SK-N-SH (cell line): ENCODE measurements around the gene C20orf141. TPM values are rescaled to one million over a fixed set of nuclear protein-coding genes. Genes with fewer than 3 reads are reported as not detected.

ENCODE experiments used
- CTCF ChIA-PET: fragments of 300-600, 350-600 bp; formaldehyde crosslinking; extraction: SDS; loops from one replicate; lab custom pipeline; 2021; lab: Yijun Ruan, JAX
- POLR2A ChIA-PET: fragments of 350-600 bp; sonication (Branson Sonifier 250); formaldehyde crosslinking; extraction: SDS; loops from one replicate; lab custom pipeline; 2020; ENCODE audit warnings: antibody characterized with exemption, inconsistent platforms; lab: Yijun Ruan, JAX
- DNase-seq: peaks from one replicate; pipeline ENCODE4 v3.0.0; 2012
- H2AFZ ChIP-seq: fragments of 200-600 bp; sonication (generic); 2 replicates; pipeline ENCODE4 v1.8.1; 2016; ENCODE audit warnings: antibody characterized with exemption, mild to moderate bottlenecking, low read depth
- H3F3A ChIP-seq: fragments of 200-600 bp; sonication (generic); replicated peaks from 2 replicates; pipeline ENCODE3; 2016; ENCODE audit warnings: antibody characterized with exemption, mild to moderate bottlenecking; ENCODE audit not compliant: insufficient read depth
- H3K27ac ChIP-seq, 2 experiments: fragments of 200-500 bp in 1 of 2; fragments of 200-600 bp in 1 of 2; sonication (Bioruptor generic) in 1 of 2; sonication (generic), shearing (Covaris generic) in 1 of 2; 2 replicates each; pipeline versions ENCODE4 v1.5.1 to v1.6.1; 2014 to 2016; ENCODE audit warnings: low read depth in 2 of 2, inconsistent platforms in 1 of 2, low read length in 1 of 2, mild to moderate bottlenecking in 1 of 2, mixed read lengths in 1 of 2
- H3K27me3 ChIP-seq: fragments of 200-600 bp; sonication (generic), shearing (Covaris generic); 2 replicates; pipeline ENCODE4 v1.6.1; 2016; ENCODE audit warnings: mixed run types; ENCODE audit not compliant: insufficient read depth
- H3K36me3 ChIP-seq, 2 experiments: fragments of 200-500 bp in 1 of 2; fragments of 200-600 bp in 1 of 2; sonication (Bioruptor generic) in 1 of 2; sonication (generic) in 1 of 2; replicated peaks in 1 of 2; 2 replicates each; pipeline versions ENCODE3 to v1.5.1; 2014 to 2016; ENCODE audit warnings: low read length in 1 of 2, mild to moderate bottlenecking in 1 of 2; ENCODE audit not compliant: insufficient read depth in 2 of 2, control insufficient read depth in 1 of 2
- H3K4me1 ChIP-seq, 2 experiments: fragments of 200-500 bp in 1 of 2; fragments of 200-600 bp in 1 of 2; sonication (Bioruptor generic) in 1 of 2; sonication (generic), shearing (Covaris generic) in 1 of 2; 2 replicates each; pipeline versions ENCODE4 v1.5.1 to v1.6.1; 2014 to 2016; ENCODE audit warnings: low read depth in 1 of 2, low read length in 1 of 2, mixed run types in 1 of 2; ENCODE audit not compliant: insufficient read depth in 2 of 2, control insufficient read depth in 1 of 2
- H3K4me2 ChIP-seq: fragments of 200-600 bp; sonication (generic), shearing (Covaris generic); 2 replicates; pipeline ENCODE4 v1.6.1; 2017; ENCODE audit warnings: mixed run types
- H3K4me3 ChIP-seq, 2 experiments: fragments of 200-500 bp in 1 of 2; fragments of 200-600 bp in 1 of 2; sonication (Bioruptor generic) in 1 of 2; sonication (generic), shearing (Covaris generic) in 1 of 2; 2 replicates each; pipeline versions ENCODE4 v1.5.1 to v1.8.1; 2014 to 2016; ENCODE audit warnings: low read depth in 2 of 2, inconsistent platforms in 1 of 2, low read length in 1 of 2, mild to moderate bottlenecking in 1 of 2, mixed read lengths in 1 of 2, moderate library complexity in 1 of 2
- H3K79me2 ChIP-seq: fragments of 200-600 bp; sonication (generic); 2 replicates; pipeline ENCODE4 v1.8.1; 2017; ENCODE audit warnings: mild to moderate bottlenecking; ENCODE audit not compliant: insufficient read depth
- H3K9ac ChIP-seq: fragments of 200-600 bp; sonication (generic); 2 replicates; pipeline ENCODE4 v1.6.1; 2017; ENCODE audit warnings: mixed run types
- H3K9me2 ChIP-seq: fragments of 200-600 bp; sonication (generic); 2 replicates; pipeline ENCODE4 v1.6.1; 2017; ENCODE audit warnings: mixed run types
- H3K9me3 ChIP-seq: fragments of 200-600 bp; sonication (generic); 2 replicates; pipeline ENCODE4 v1.6.1; 2017; ENCODE audit warnings: mixed run types, mild to moderate bottlenecking, moderate library complexity
- H4K20me1 ChIP-seq: fragments of 200-600 bp; sonication (generic); 2 replicates; pipeline ENCODE4 v1.6.1; 2017; ENCODE audit warnings: mild to moderate bottlenecking, mixed run types; ENCODE audit not compliant: insufficient read depth
- CTCF ChIP-seq: fragments of 200-600 bp; sonication (generic); IDR thresholded peaks from 2 replicates; pipeline ENCODE4 v1.6.1; 2017; ENCODE audit warnings: antibody characterized with exemption, mild to moderate bottlenecking, moderate library complexity
- GATA2 ChIP-seq: sonication (generic); formaldehyde crosslinking; IDR thresholded peaks from 2 replicates; pipeline ENCODE4 v1.5.0; 2020; ENCODE audit warnings: mild to moderate bottlenecking, missing genetic modification reagents
- PBX3 ChIP-seq: IDR thresholded peaks from 2 replicates; pipeline ENCODE4; 2012
- RCOR1 ChIP-seq: fragments of 150-350 bp; IDR thresholded peaks from 2 replicates; pipeline ENCODE4 v1.6.1; 2017; ENCODE audit warnings: antibody characterized with exemption, low read length
- RXRA ChIP-seq: IDR thresholded peaks from 2 replicates; pipeline ENCODE4 v1.4.0; 2012; ENCODE audit warnings: low read depth, mild to moderate bottlenecking, borderline replicate concordance
- TAF1 ChIP-seq: IDR thresholded peaks from 2 replicates; pipeline ENCODE4 v1.6.1; 2012; ENCODE audit warnings: low read depth, mild to moderate bottlenecking, low read length, moderate library complexity, borderline replicate concordance
- USF1 ChIP-seq: IDR thresholded peaks from 2 replicates; pipeline ENCODE4 v1.4.0; 2012; ENCODE audit warnings: low read depth, borderline replicate concordance
- ZBTB33 ChIP-seq: IDR thresholded peaks from 2 replicates; pipeline ENCODE4 v1.4.0; 2012; ENCODE audit warnings: low read depth, borderline replicate concordance
- WGBS: methylation state at CpG from one replicate; pipeline ENCODE4 v1.1.6; 2017; ENCODE audit warnings: low lambda C conversion rate; 5-methylcytosine and 5-hydroxymethylcytosine counted together
- polyA plus RNA-seq, 3 experiments: library from polyadenylated mRNA; depleted of rRNA; stranded (reverse); fragments of >200 nt; gene quantifications; 2 replicates each; pipeline ENCODE4 v1.2.3, GENCODE V29; 2012

Gene C20orf141
- polyA plus RNA-seq, 1 of the 3 experiments (the other 2 are of a cell fraction), result 1.2 TPM

- TF ChIP-seq RXRA (no peak), CTCF (no peak)
Observed at GRCh38 chr20:2804852-2805688, 9.7 kb upstream of the C20orf141 start (continued).

- H3K36me3 ChIP-seq, result no peaks in the 10 kb centered on the region
- H3K9me3 ChIP-seq, result no peaks in the 10 kb centered on the region
- H3K9me2 ChIP-seq, result no peaks in the 10 kb centered on the region
- H3K4me3 ChIP-seq, result no peak overlapping the region
- H3F3A ChIP-seq, result no peaks in the 10 kb centered on the region
- ChIA-PET POLR2A (no interaction called here), CTCF (no interaction called here)
- H3K4me1 ChIP-seq, result peaks cover 0 to 6% of the 10 kb centered on the region in 2 experiments; a peak in 1 of 4 replicates
- TF ChIP-seq PBX3, result no peak
- TF ChIP-seq USF1, result no peak
- TF ChIP-seq GATA2 (CRISPR knock-in tag), result no peak
- TF ChIP-seq RCOR1, result no peak
- TF ChIP-seq ZBTB33, result no peak
- TF ChIP-seq TAF1, result no peak
- H3K27ac ChIP-seq, result no peak overlapping the region
- 79% methylated on average over 12 of the region's 22 CpGs for WGBS
- DNase-seq, result peak; percentile 21
- H4K20me1 ChIP-seq, result no peaks in the 10 kb centered on the region
- H3K4me2 ChIP-seq, result no peak overlapping the region
- no peak overlapping the region for H2AFZ ChIP-seq
- H3K79me2 ChIP-seq, result no peaks in the 10 kb centered on the region
- no peak overlapping the region for H3K9ac ChIP-seq
- no peaks in the 10 kb centered on the region for H3K27me3 ChIP-seq
Observed at GRCh38 chr20:2805689-2806350, 9.0 kb upstream of the C20orf141 start.
